ENCODE measurements around the gene HSCB.

- TF ChIP-seq, protein P1, sequence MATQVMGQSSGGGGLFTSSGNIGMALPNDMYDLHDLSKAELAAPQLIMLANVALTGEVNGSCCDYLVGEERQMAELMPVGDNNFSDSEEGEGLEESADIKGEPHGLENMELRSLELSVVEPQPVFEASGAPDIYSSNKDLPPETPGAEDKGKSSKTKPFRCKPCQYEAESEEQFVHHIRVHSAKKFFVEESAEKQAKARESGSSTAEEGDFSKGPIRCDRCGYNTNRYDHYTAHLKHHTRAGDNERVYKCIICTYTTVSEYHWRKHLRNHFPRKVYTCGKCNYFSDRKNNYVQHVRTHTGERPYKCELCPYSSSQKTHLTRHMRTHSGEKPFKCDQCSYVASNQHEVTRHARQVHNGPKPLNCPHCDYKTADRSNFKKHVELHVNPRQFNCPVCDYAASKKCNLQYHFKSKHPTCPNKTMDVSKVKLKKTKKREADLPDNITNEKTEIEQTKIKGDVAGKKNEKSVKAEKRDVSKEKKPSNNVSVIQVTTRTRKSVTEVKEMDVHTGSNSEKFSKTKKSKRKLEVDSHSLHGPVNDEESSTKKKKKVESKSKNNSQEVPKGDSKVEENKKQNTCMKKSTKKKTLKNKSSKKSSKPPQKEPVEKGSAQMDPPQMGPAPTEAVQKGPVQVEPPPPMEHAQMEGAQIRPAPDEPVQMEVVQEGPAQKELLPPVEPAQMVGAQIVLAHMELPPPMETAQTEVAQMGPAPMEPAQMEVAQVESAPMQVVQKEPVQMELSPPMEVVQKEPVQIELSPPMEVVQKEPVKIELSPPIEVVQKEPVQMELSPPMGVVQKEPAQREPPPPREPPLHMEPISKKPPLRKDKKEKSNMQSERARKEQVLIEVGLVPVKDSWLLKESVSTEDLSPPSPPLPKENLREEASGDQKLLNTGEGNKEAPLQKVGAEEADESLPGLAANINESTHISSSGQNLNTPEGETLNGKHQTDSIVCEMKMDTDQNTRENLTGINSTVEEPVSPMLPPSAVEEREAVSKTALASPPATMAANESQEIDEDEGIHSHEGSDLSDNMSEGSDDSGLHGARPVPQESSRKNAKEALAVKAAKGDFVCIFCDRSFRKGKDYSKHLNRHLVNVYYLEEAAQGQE (IDR thresholded peaks at IDR 0.05; ENCODE audit: borderline replicate concordance), result no peak
- TF ChIP-seq, protein P1 (CRISPR knock-in tag; IDR thresholded peaks at IDR 0.05; ENCODE audit: low read depth), result no peak
- TF ChIP-seq CREB1 (IDR thresholded peaks at IDR 0.05), result no peak
- TF ChIP-seq CREB1 (CRISPR knock-in tag; IDR thresholded peaks at IDR 0.05), result no peak
- TF ChIP-seq CTCF (IDR thresholded peaks at IDR 0.05 in 2 of 3, conservative IDR thresholded peaks at IDR 0.05 in 1 of 3; ENCODE audit: insufficient read depth in 2 of 3, low read depth in 1 of 3, low read length in 3 of 3), result no peak
- TF ChIP-seq CHD1 (IDR thresholded peaks at IDR 0.05; ENCODE audit: low read length), result no peak
- no peak for TF ChIP-seq CBX3 (IDR thresholded peaks at IDR 0.05; ENCODE audit: borderline replicate concordance in 1 of 2, low read length in 2 of 2)
- TF ChIP-seq ZNF23 (CRISPR knock-in tag; IDR thresholded peaks at IDR 0.05), result no peak
These were observed 31.6 kb downstream of the HSCB start for GRCh38 chr22:28773461-28773867.

Data from K562 (cell line).